Vein endothelial cell (primary cell): ENCODE results near the gene KIF2A. TPM values are rescaled to one million over a fixed set of nuclear protein-coding genes. Genes with fewer than 3 reads are reported as not detected.

Source experiments
- total RNA-seq: library from RNA; depleted of rRNA; stranded (reverse); fragments of >200 nt; gene quantifications from 2 replicates; pipeline ENCODE4 v1.2.3, GENCODE V29; 2012

The KIF2A gene
- 85.6 and 113 TPM in 2 replicates for total RNA-seq

GRCh38 chr5:62305715-62306322 is at the start of gene KIF2A:
Gene KIF2A, plus strand, starts transcription at chr5:62306206. Its CDS starts 267 bp downstream, at chr5:62306473.

GRCh38 chr5:62403411-62404250 is 97.6 kb downstream of the KIF2A start, which contains the start of gene DIMT1:
Gene DIMT1, minus strand, starts transcription at chr5:62403905. Its CDS starts 133 bp downstream, at chr5:62403772.

GRCh38 chr5:62412549-62413329 is 106.7 kb downstream of the KIF2A start, which contains the start of gene IPO11:
Gene IPO11, plus strand, starts transcription at chr5:62412763. Its CDS starts 24,517 bp downstream, at chr5:62437280.

Other genes with a start within 250 kb of the KIF2A start
- 33.3 and 46.0 TPM in 2 replicates for gene DIMT1, start 97.7 kb downstream of the KIF2A start, total RNA-seq
- 88.2 and 119 TPM in 2 replicates for gene IPO11, start 106.6 kb downstream of the KIF2A start, total RNA-seq